Ascending aorta (tissue), 2 donors: ENCODE results near the gene C10orf95. TPM values are rescaled to one million over a fixed set of nuclear protein-coding genes. Genes with fewer than 3 reads are reported as not detected.

Source experiments
- DNase-seq, 2 donors: peaks; one replicate each; pipeline ENCODE4 v3.0.0-alpha.2; 2019; ENCODE audit warnings: low spot score in 2 of 2
- H3K27ac ChIP-seq, 2 donors: fragments of 200-600 bp; sonication (generic); one replicate each; pipeline ENCODE4 v1.5.1; 2016 to 2017; ENCODE audit warnings: mild to moderate bottlenecking in 1 of 2
- H3K27me3 ChIP-seq: fragments of 200-600 bp; sonication (generic); one replicate; pipeline ENCODE4 v1.5.1; 2017
- H3K36me3 ChIP-seq, 2 donors: fragments of 200-600 bp; sonication (generic); one replicate each; pipeline ENCODE4 v1.5.1; 2016
- H3K4me1 ChIP-seq, 2 donors: fragments of 200-600 bp; sonication (generic); one replicate each; pipeline ENCODE4 v1.5.1; 2016 to 2017; ENCODE audit warnings: mild to moderate bottlenecking in 1 of 2
- H3K4me3 ChIP-seq, 2 donors: fragments of 200-600 bp; sonication (generic); one replicate each; pipeline ENCODE4 v1.5.1; 2016 to 2017; ENCODE audit warnings: mild to moderate bottlenecking in 1 of 2
- H3K9me3 ChIP-seq, 2 donors: fragments of 200-600 bp; sonication (generic); one replicate each; pipeline ENCODE4 v1.5.1; 2016
- CTCF ChIP-seq, 3 experiments: fragments of 200-600 bp in 2 of 3; fragments of 450-650 bp in 1 of 3; sonication (generic) in 2 of 3; IDR thresholded peaks; one replicate each; pipeline ENCODE4 v1.5.1; 2016 to 2019; ENCODE audit warnings: antibody characterized with exemption in 3 of 3, mild to moderate bottlenecking in 1 of 3, moderate library complexity in 1 of 3
- intact Hi-C: fragments of 100-400 bp; cut with DNase I; formaldehyde crosslinking; loops from one replicate; pipeline ENCODE4 v1.15.1; 2023
- total RNA-seq: library from RNA; depleted of rRNA; stranded (reverse); fragments of >200 nt; gene quantifications from one replicate; pipeline ENCODE4 v1.1.0, GENCODE V29; 2016

The C10orf95 gene
- total RNA-seq, 1 donor from 2014 or later, result not detected

- Histone ChIP-seq H3K27ac (no peak overlapping the region), H3K4me3 (no peak overlapping the region), H3K36me3 (peaks cover 11 to 15% of the 10 kb centered on the region in 2 donors), H3K9me3 (no peaks in the 10 kb centered on the region), H3K4me1 (peaks cover 3 to 12% of the 10 kb centered on the region in 2 donors), H3K27me3 (no peaks in the 10 kb centered on the region)
- intact Hi-C loops, result no loop called here
- no peak for DNase-seq
- TF ChIP-seq CTCF (IDR thresholded peaks at IDR 0.05), result no peak
Observed at GRCh38 chr10:102425444-102425843, 25.9 kb downstream of the C10orf95 start.

GRCh38 chr10:102424916-102425315 is 26.4 kb downstream of the C10orf95 start:
- no peak for DNase-seq
- H3K36me3 ChIP-seq, result peaks cover 11 to 15% of the 10 kb centered on the region in 2 donors
- intact Hi-C loops, result no loop called here
- no peaks in the 10 kb centered on the region for H3K9me3 ChIP-seq
- H3K4me3 ChIP-seq, result no peak overlapping the region
- H3K27me3 ChIP-seq, result no peaks in the 10 kb centered on the region
- TF ChIP-seq CTCF (IDR thresholded peaks at IDR 0.05), result no peak
- peaks cover 8 to 16% of the 10 kb centered on the region in 2 donors for H3K4me1 ChIP-seq
- H3K27ac ChIP-seq, result no peak overlapping the region

DNA sequence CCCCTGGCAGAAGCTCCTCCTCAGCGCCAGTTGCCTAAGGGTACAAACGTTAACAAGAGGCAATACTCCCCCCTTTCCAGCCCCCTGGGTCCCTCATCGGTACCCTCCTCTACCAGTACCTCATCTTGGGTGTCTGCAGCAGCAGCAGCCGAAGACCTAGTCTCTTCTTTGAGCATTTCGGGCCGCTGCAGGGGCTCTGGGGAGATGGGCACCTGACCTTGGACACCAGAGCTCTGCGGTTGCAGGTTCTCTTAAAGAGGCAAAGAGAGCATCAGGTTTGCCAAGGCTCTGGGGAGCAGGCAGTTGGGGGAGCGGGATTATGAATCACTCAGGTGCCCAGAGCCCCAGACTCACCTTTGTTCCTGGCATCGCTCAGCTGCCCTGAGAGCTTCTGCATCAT is 27.2 kb downstream of the C10orf95 start:
- H3K36me3 ChIP-seq, result peaks cover 11 to 15% of the 10 kb centered on the region in 2 donors
- H3K4me3 ChIP-seq, result no peak overlapping the region
- no peak for TF ChIP-seq CTCF (IDR thresholded peaks at IDR 0.05)
- no peaks in the 10 kb centered on the region for H3K9me3 ChIP-seq
- no peak for DNase-seq
- intact Hi-C loops, result no loop called here
- peaks cover 16 to 23% of the 10 kb centered on the region in 2 donors for H3K4me1 ChIP-seq
- no peaks in the 10 kb centered on the region for H3K27me3 ChIP-seq
- H3K27ac ChIP-seq, result no peak overlapping the region

DNA sequence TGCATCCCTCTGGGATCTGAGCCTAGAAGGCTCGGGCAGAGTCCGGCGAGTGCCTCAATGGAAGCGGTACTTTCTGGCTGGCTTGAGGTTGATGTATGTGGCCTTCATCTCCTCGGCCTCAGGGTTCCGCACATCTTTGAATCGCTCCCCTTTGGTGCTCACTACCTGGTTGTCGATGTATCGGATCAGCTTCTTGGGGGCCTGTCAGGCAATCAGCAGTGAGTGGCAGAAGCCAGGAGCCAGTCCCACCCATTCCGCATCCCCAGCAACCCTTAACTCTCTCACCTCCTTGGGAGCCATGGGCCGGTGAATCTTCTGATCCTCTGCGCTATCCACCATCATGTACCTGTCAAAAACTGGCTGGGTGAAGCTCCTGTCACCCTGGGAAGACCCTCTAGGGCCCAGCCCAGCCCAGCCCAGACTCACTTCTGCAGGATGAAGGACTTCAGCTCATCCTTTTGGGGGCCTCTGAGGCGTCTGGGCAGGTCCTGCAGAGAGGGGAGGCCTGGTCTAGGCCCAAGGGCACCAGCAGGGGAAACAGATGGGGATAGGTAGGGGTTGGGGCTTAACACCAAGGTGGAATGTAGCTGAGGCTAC is 27.9 kb downstream of the C10orf95 start:
- Histone ChIP-seq H3K27ac (no peak overlapping the region), H3K9me3 (no peaks in the 10 kb centered on the region), H3K4me1 (peaks cover 16 to 27% of the 10 kb centered on the region in 2 donors), H3K4me3 (peak overlapping the region in 1 of 2 donors; percentile 93), H3K36me3 (peaks cover 11 to 15% of the 10 kb centered on the region in 2 donors), H3K27me3 (peaks cover 4% of the 10 kb centered on the region)
- intact Hi-C loops, result no loop called here
- DNase-seq, result no peak
- TF ChIP-seq CTCF (IDR thresholded peaks at IDR 0.05), result no peak

DNA sequence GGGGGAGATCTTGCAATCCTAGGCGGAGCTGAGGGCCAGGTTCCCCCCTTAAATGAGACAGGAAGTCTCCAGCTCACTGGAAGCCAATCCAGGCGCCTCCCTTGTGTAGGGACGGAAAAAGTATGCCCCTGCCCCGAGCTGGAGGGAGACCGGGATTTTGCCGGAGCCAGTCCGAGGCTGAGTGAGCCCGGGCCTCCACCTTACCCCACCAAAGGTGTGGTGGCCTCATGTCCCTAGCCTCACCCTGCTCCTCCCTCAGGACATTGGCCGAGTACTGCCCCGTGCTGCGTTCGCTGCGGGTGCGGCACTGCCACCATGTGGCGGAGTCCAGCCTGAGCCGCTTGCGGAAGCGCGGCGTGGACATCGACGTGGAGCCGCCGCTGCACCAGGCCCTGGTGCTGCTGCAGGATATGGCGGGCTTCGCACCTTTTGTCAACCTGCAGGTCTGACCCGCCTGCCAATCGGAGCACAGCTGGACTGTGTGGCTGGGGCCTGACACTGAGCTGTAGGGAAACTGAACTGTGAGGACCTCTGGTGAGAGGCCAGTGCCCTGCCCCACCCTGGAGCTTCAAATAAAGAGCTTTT is 28.7 kb downstream of the C10orf95 start:
- Histone ChIP-seq H3K27ac (peak overlapping the region; percentile 85 to 86), H3K27me3 (peaks cover 8% of the 10 kb centered on the region), H3K9me3 (no peaks in the 10 kb centered on the region), H3K4me1 (peaks cover 16 to 27% of the 10 kb centered on the region in 2 donors), H3K36me3 (peaks cover 11 to 15% of the 10 kb centered on the region in 2 donors), H3K4me3 (peak overlapping the region; percentile 92 to 93)
- peak in 1 of 2 donors; percentile 85 for DNase-seq
- intact Hi-C loops, result loop anchor here (1.0 kb wide), 1 partner anchor 28 kb away; no protein-coding TSS in a partner anchor
- TF ChIP-seq CTCF (IDR thresholded peaks at IDR 0.05), result peak; percentile 72 to 84 (median 76)
